ENCODE data around the gene CLTCL1.

GRCh38 chr22:19151329-19152191 lies 140.0 kb downstream of the CLTCL1 start:
- TF ChIP-seq NFRKB (IDR thresholded peaks at IDR 0.05): no peak
- TF ChIP-seq HDGF (IDR thresholded peaks at IDR 0.05; ENCODE audit: borderline replicate concordance): no peak
- no peak for TF ChIP-seq ELF4 (IDR thresholded peaks at IDR 0.05)
- no peak for TF ChIP-seq BHLHE40 (IDR thresholded peaks at IDR 0.05; ENCODE audit: borderline replicate concordance)
- no peak for TF ChIP-seq TARDBP (IDR thresholded peaks at IDR 0.05)

Measured in HEK293T (cell line).